RWPE1 (cell line): Measurements from ENCODE around the gene UGT3A1.

Experiments used
- CTCF ChIA-PET: fragments of 350-600 bp; sonication (Branson Sonifier 250); formaldehyde crosslinking; extraction: SDS; loops from one replicate; lab custom pipeline; 2021; lab: Yijun Ruan, JAX
- POLR2A ChIA-PET: fragments of 400-600 bp; formaldehyde crosslinking; extraction: SDS; loops from one replicate; lab custom pipeline; 2020; ENCODE audit warnings: antibody characterized with exemption; ENCODE audit not compliant: low non-redundant PET; lab: Yijun Ruan, JAX
- DNase-seq: peaks from one replicate; pipeline ENCODE4 v3.0.0; 2012; ENCODE audit warnings: low spot score
- H3K27ac ChIP-seq: fragments of 450-650 bp; 2 replicates; pipeline ENCODE4 v1.5.1; 2017
- TF ChIP-seq, protein P1 (sequence below): fragments of 450-650 bp; conservative IDR thresholded peaks from 2 replicates; pipeline ENCODE4 v1.5.1; 2017; ENCODE audit warnings: low read depth, mild to moderate bottlenecking

Gene UGT3A1

DNA sequence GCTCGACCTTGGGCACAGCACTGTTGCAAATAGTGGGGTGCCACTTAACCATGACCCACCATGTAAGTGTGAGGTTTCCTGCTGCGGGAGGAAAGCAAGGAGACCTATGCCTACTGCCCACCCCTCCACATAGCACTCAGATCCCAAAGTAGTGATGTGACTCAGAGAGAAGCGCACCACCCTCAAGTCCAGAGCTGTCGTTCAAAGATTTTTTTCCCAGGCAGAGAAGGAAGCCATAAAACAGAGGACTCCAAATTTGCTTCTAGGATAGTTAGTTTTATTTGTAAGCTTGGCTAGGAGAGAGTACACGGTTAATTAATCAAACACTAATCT, 19.3 kb downstream of the UGT3A1 start:
- ChIA-PET CTCF (interaction anchor here (0.6 kb wide), 1 partner anchor 34 kb away, joined by 3 read pairs; no protein-coding TSS in a partner anchor), POLR2A (no interaction called here)
- TF ChIP-seq, protein P1, sequence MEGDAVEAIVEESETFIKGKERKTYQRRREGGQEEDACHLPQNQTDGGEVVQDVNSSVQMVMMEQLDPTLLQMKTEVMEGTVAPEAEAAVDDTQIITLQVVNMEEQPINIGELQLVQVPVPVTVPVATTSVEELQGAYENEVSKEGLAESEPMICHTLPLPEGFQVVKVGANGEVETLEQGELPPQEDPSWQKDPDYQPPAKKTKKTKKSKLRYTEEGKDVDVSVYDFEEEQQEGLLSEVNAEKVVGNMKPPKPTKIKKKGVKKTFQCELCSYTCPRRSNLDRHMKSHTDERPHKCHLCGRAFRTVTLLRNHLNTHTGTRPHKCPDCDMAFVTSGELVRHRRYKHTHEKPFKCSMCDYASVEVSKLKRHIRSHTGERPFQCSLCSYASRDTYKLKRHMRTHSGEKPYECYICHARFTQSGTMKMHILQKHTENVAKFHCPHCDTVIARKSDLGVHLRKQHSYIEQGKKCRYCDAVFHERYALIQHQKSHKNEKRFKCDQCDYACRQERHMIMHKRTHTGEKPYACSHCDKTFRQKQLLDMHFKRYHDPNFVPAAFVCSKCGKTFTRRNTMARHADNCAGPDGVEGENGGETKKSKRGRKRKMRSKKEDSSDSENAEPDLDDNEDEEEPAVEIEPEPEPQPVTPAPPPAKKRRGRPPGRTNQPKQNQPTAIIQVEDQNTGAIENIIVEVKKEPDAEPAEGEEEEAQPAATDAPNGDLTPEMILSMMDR: no peak
- no peak for DNase-seq
- no peak overlapping the region for H3K27ac ChIP-seq

DNA sequence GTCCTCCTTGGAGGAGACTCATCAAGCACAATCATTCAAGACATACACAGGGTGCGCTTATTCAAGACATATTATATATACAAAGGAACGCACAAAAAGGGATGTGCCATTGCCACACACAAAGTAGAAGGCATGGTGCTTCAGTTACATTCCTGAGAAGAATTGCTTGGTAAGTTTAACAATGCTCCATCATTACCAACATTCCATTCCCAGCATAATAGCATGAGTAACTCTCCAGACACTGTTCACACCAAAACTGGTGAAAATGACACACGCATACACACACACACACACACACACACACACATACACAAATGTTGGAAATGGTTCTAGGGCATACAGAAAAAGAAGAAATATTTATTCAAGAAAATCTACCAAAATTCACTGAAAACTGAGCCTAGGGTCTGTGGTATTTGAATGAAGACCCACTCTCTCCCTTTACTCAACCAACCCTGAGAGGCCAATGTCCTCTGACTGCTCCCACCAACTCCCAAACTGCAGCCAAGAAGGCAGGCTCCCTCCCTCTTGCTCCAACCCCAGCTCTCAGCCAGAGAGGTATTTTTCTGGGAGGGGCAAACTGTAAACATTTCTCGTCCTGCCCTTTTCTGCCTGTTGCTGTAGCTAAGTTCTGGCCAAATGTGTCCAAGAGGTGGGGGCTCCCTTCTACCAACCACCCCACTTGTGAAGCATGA, 19.9 kb downstream of the UGT3A1 start:
- no peak overlapping the region for H3K27ac ChIP-seq
- TF ChIP-seq, protein P1: no peak
- ChIA-PET CTCF (interaction anchor here (0.6 kb wide), 1 partner anchor 34 kb away, joined by 3 read pairs; no protein-coding TSS in a partner anchor), POLR2A (no interaction called here)
- DNase-seq: no peak

DNA sequence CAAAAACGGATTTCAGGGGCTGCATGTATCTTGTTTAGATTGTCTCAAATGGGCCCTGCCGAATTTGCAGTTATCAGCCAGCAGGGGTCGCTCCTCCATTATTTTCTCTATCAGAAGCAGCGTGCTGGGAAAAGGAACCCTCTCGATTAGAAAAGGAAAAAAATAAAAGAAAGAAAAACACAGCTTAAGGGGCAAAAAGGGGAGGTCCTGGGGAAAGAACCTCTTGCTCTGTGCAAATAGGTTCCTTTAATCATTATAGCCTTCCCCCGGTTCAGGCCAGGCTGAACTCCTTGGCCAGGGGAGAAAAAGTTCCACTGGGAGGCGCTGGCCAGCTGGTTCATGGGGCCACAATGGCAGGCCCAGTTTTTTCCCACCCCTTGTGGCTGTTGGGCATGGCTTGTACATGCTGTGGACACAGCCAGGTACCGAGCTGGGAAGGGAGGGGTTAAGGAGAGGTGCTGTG, 27.8 kb downstream of the UGT3A1 start:
- ChIA-PET POLR2A (no interaction called here), CTCF (interaction anchor here (0.6 kb wide), 2 partner anchors 551 to 892 kb away, joined by 3 read pairs; no protein-coding TSS in a partner anchor)
- TF ChIP-seq, protein P1: peak; percentile 16; the same call in 1 of the 2 replicates
- no peak overlapping the region for H3K27ac ChIP-seq
- DNase-seq: no peak

DNA sequence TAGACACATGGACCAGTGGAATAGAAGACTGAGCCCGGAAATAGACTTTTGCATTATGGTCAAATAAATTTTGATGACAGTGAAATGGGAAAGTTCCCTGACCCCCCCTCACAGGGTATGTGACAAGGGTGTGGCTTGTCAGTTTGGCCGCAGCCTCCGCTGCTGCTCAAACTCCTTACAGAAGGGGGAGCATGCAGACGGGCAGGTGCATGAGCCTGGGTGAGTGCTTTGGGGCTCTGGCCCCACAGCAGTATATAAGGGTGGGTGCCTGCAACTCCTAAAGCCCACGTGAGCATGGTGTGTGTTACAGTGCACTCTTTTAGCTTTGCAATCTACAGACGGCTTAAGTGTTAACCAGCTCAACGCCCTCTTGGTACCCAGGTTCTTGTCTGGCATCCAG, 30.9 kb downstream of the UGT3A1 start:
- H3K27ac ChIP-seq: no peak overlapping the region
- ChIA-PET CTCF (no interaction called here), POLR2A (no interaction called here)
- TF ChIP-seq, protein P1: no peak
- DNase-seq: no peak

DNA sequence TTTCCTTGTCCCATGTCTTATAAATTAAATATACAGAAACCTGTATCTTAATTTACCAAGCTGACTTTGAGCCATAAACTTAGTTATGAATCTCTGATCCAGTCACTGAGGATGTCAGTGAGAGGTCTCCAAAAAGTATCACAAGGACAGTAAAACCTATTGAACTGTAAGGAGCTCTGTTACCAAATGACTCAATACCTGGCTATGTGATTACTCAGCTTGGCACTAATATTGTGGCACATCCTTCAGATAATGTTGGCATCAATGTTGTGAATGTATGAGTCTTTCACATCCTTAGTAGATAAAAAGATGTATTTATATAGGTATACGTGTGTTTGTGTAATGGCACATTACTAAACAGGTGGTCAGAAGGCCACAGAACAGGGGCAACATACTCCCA, 34.8 kb downstream of the UGT3A1 start:
- no peak overlapping the region for H3K27ac ChIP-seq
- POLR2A ChIA-PET: no interaction called here
- TF ChIP-seq, protein P1: no peak
- CTCF ChIA-PET: interaction anchor here (0.6 kb wide), 1 partner anchor 818 kb away, joined by 4 read pairs; no protein-coding TSS in a partner anchor
- DNase-seq: peak; percentile 36

DNA sequence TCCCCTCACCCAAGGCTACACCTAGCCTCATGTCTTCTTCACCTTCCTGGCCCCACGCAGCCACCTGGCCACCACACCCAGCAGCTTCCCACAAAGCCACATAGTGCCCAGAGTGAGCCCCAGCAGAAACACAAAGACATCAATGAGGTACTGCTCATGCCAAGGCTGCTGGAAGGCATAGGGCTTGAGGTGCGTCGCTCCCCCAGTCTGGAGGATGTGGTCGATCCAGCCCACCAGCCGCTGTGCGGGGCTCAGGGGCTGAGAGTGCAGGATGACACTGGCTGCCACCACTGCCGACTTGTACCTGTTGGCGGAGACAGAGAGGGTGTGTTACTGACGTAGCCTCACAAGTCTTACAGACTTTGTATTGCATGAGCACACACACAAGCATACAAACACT, 37.0 kb downstream of the UGT3A1 start:
- ChIA-PET CTCF (no interaction called here), POLR2A (no interaction called here)
- DNase-seq: no peak
- H3K27ac ChIP-seq: no peak overlapping the region
- TF ChIP-seq, protein P1: no peak
